Glutamatergic neuron (in vitro differentiated cells): Measurements from ENCODE around the gene C2CD4C. TPM values are rescaled to one million over a fixed set of nuclear protein-coding genes. Genes with fewer than 3 reads are reported as not detected.
A peak's percentile ranks its signal among the peaks of the same experiment; 100 is the strongest.

Source experiments
- DNase-seq: peaks from one replicate; pipeline ENCODE4 v3.0.0; 2022
- H3K27ac Mint-ChIP-seq: one replicate; pipeline ENCODE4 v1.8.0; 2020; ENCODE audit warnings: mild to moderate bottlenecking, mixed read lengths, inconsistent platforms; ENCODE audit not compliant: unreplicated experiment
- H3K27me3 Mint-ChIP-seq: one replicate; pipeline ENCODE4 v1.8.0; 2020; ENCODE audit warnings: mild to moderate bottlenecking, moderate library complexity, mixed read lengths, inconsistent platforms; ENCODE audit not compliant: unreplicated experiment
- H3K36me3 Mint-ChIP-seq: one replicate; pipeline ENCODE4 v1.8.0; 2020; ENCODE audit warnings: mild to moderate bottlenecking, mixed read lengths, inconsistent platforms; ENCODE audit not compliant: unreplicated experiment
- H3K4me1 Mint-ChIP-seq: one replicate; pipeline ENCODE4 v1.8.0; 2020; ENCODE audit warnings: mild to moderate bottlenecking, low read depth, mixed read lengths, inconsistent platforms; ENCODE audit not compliant: unreplicated experiment
- H3K4me3 Mint-ChIP-seq: one replicate; pipeline ENCODE4 v1.8.0; 2020; ENCODE audit warnings: mild to moderate bottlenecking, mixed read lengths, inconsistent platforms; ENCODE audit not compliant: unreplicated experiment
- H3K9me3 Mint-ChIP-seq: one replicate; pipeline ENCODE4 v1.8.0; 2020; ENCODE audit warnings: mild to moderate bottlenecking, moderate library complexity, mixed read lengths, inconsistent platforms; ENCODE audit not compliant: unreplicated experiment
- CTCF ChIP-seq: fragments of 200-600 bp; sonication (generic); IDR thresholded peaks from one replicate; pipeline ENCODE4 v1.5.0; 2021; ENCODE audit not compliant: partially characterized antibody, unreplicated experiment
- total RNA-seq: library from RNA; stranded (reverse); fragmentation: NEBNext Ultra II Directional; extraction: Animal tissue kit (Norgen Biotek cat#: 25700); gene quantifications from one replicate; pipeline ENCODE4 v1.2.1, GENCODE V29; 2021; ENCODE audit not compliant: unreplicated experiment

C2CD4C gene
- total RNA-seq, 1 donor from 2014 or later: 9.6 TPM

DNA sequence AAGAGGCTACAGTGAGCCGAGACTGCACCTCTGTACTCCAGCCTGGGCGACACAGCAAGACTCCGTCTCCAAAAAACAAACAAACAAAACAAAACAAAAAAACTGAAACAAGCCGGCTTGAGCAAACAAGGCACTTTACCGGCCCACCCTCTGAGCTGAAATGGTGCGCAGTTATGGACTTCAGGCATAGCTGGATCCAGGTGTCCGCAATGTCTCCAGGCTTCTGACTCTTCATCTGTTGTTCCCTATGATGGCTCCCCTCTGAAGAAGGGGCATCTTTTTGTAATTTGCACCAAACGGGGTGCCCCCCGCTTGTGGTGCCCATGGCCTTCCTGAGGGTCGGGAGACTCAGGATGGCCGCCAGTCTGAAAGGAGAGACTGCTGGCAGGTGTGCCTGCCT lies 6.2 kb downstream of the C2CD4C start:
- H3K27me3 Mint-ChIP-seq: peaks cover 12% of the 10 kb centered on the region
- H3K9me3 Mint-ChIP-seq: peaks cover 1% of the 10 kb centered on the region
- DNase-seq: peak; percentile 3
- H3K4me3 Mint-ChIP-seq: no peak overlapping the region
- TF ChIP-seq CTCF: no peak
- no peaks in the 10 kb centered on the region for H3K36me3 Mint-ChIP-seq
- H3K27ac Mint-ChIP-seq: no peak overlapping the region
- peaks cover 4% of the 10 kb centered on the region for H3K4me1 Mint-ChIP-seq

DNA sequence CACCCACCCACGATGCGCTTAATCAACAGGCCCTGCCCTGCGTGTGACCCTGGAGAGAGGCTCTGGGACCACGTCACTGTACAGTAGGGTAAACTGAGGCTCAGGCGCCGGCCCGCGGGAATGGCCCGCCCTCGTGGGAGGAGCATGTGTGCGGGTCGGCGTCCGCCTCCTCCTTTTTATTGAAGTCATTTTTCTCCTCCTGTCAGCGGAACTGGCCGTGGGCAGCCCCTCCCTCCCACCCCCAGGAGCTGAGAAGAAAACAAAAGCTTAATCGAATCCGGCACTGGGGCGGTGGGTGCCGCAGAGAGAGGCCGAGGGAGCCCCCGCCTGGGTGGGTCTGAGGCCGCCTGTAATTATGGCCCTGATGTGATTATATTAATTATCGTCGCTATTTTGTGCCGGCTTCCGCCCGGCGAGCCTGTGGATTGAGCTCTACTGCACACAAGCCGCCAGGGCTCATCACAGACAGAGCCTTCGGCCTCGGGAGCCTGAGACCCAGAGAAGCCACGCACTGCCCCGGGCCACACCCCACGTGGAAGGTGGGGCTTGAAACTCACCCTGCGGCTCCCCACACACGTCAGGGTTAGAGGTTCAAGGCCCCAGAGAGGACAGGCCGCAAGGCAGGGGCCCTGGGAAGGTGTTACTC lies 7.0 kb downstream of the C2CD4C start:
- Mint-ChIP-seq H3K4me3 (no peak overlapping the region), H3K27me3 (peaks cover 12% of the 10 kb centered on the region), H3K27ac (no peak overlapping the region), H3K4me1 (peaks cover 4% of the 10 kb centered on the region), H3K9me3 (peaks cover 2% of the 10 kb centered on the region), H3K36me3 (no peaks in the 10 kb centered on the region)
- DNase-seq: peak; percentile 15
- TF ChIP-seq CTCF: no peak

DNA sequence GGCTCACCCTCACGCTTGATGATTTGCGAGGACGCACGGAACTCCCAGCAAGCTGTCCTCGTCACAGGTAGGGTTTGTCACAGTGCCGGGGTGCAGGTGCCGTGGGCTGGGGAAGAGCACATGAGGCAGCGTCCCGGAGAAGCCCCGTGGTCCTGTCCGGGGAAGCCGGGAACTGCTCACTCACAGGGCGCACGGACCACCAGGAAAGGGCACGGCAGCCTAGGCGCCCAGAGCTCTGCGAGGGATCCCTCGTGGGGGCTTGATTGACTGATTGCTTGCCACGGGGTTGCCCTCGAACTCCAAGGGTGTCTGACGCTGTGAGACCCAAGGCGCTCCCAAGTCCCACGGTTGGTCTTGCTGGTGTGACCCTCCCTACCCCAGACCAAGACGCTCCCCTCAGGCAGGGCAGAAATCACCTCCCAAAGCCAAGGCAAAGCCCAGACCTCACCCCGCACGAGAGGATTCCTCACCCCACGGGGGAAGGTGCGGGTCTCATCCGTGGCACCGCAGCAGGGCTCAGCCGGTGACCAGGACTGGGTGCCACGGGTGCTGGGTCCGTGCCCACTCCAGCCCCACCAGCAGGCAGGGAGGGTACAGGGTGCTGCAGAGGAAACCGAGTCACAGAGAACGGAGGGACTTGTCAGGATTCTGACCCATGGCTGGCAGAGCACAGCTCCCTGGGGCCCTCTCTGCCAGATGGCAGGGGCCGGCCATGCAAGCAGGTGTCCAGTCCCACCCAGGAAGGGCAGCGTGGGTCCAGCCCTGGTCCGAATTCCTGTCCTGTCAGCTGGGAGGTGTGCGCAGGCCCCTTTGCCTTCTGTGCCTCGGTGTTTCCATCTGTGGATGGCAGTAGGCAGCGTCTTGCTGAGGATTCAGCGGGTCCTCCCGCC lies 7.7 kb downstream of the C2CD4C start:
- DNase-seq: no peak
- Mint-ChIP-seq H3K4me3 (no peak overlapping the region), H3K36me3 (no peaks in the 10 kb centered on the region), H3K4me1 (peaks cover 4% of the 10 kb centered on the region), H3K27me3 (peaks cover 12% of the 10 kb centered on the region), H3K27ac (no peak overlapping the region), H3K9me3 (peaks cover 5% of the 10 kb centered on the region)
- TF ChIP-seq CTCF: no peak

DNA sequence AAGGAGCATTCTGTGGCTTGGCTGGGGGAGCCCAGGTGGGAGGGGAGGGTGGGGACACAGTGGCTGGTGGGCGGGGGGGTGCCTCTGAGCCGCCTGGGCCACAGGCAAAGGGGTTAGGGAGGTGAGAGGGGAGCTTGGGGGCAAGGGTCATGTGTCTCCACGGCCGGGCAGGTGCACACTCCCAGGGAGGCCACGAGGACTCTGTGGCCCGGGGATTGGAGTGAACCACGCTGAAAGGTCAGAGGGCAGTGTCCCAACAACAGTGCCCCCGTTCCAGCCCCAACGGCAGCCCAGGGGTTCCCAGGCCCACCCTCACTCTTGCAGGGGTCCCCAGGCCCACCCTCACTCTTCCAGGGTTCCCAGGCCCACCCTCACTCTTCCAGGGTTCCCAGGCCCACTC lies 9.6 kb downstream of the C2CD4C start:
- Mint-ChIP-seq H3K27ac (no peak overlapping the region), H3K36me3 (peaks cover 5% of the 10 kb centered on the region), H3K4me3 (no peak overlapping the region), H3K4me1 (no peaks in the 10 kb centered on the region), H3K9me3 (peaks cover 12% of the 10 kb centered on the region), H3K27me3 (peaks cover 17% of the 10 kb centered on the region)
- no peak for DNase-seq
- TF ChIP-seq CTCF: no peak

GRCh38 chr19:398719-399118 lies 10.2 kb downstream of the C2CD4C start:
- TF ChIP-seq CTCF: no peak
- Mint-ChIP-seq H3K4me1 (no peaks in the 10 kb centered on the region), H3K9me3 (peaks cover 16% of the 10 kb centered on the region), H3K36me3 (peaks cover 5% of the 10 kb centered on the region), H3K27me3 (peaks cover 21% of the 10 kb centered on the region), H3K4me3 (no peak overlapping the region), H3K27ac (no peak overlapping the region)
- no peak for DNase-seq
